Measurements from ENCODE around the gene SERPINC1.

GRCh38 chr1:173913111-173913510, 4.0 kb downstream of the SERPINC1 start:
- TF ChIP-seq CTCF (IDR thresholded peaks at IDR 0.05; ENCODE audit: low read depth, low read length) (no peak), EZH2phosphoT487 (IDR thresholded peaks at IDR 0.05; ENCODE audit: low read depth) (no peak)
